ENCODE data around the gene EIF4G3.

DNA sequence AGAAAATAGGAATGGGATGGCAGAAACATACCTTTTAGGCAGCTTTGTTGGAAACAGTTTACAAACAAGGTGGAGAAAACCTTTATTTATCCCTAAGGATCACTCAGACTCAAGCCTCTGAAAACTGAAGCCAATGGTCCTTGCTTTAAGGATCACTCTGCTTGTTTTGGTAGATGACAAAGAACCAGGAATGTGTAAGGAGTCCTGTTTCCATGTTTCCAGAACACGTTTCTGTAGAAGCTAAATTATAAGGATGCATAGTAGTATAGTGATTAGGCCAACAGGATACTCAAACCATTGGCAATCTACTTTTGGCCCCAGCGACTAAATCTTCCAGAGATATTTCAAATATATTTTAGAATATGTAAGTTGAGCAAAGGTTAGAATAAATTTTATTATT, 240.5 kb downstream of the EIF4G3 start:
- TF ChIP-seq EZH2 (IDR thresholded peaks at IDR 0.05; ENCODE audit: low read length) = no peak
- no peak for TF ChIP-seq CTCF (optimal IDR thresholded peaks at IDR 0.05 in 1 of 3, IDR thresholded peaks at IDR 0.05 in 1 of 3, conservative IDR thresholded peaks at IDR 0.05 in 1 of 3; ENCODE audit: extremely low read depth in 1 of 3, insufficient read depth in 2 of 3, low read length in 3 of 3)
